ENCODE results near the gene UQCRH. TPM values are rescaled to one million over a fixed set of nuclear protein-coding genes. Genes with fewer than 3 reads are reported as not detected.

Gene UQCRH
- total and polyA plus RNA-seq, 2 of the 13 experiments (the other 11 are each of a cell fraction or from before 2014, with no cell fraction given): 548 to 556 TPM

DNA sequence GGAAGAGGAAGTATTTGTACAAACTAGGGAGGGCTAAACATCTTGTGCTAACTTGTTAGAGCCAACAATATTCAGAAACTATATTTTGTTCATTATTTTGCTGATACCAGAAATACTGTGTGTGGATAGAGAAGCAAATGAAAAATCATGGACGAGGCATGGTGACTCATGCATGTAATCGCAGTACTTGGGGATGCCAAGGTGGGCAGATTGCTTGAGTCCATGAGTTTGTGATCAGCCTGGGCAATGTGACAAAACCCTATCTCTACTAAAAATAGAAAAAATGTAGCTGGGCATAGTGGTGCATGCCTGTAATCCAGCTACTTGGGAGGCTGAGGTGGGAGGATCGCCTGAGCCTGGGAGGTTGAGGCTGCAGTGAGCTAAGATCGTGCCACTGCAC, 13.5 kb upstream of the UQCRH start:
- H3K4me1 ChIP-seq (ENCODE audit: insufficient read depth, low read length): no peaks in the 10 kb centered on the region
- TF ChIP-seq SIX1 (CRISPR knock-in tag; IDR thresholded peaks at IDR 0.05; ENCODE audit: borderline replicate concordance) (no peak), POLR2AphosphoS5 (IDR thresholded peaks at IDR 0.05; ENCODE audit: low read depth, low read length) (0 out of 2 replicates have a peak, but pooled peaks have one; percentile 20)
- H3K9me3 ChIP-seq (ENCODE audit: low read length): no peaks in the 10 kb centered on the region
- ATAC-seq (no peak), FAIRE-seq (no peak), DNase-seq (ENCODE audit: low spot score) (no peak)
- WGBS (ENCODE audit: low lambda C conversion rate): 96% methylated on average over 4 of the region's 4 CpGs
- H3K27me3 ChIP-seq (ENCODE audit: control insufficient read depth in 1 of 2, insufficient read depth in 2 of 2, low read length in 2 of 2): no peaks in the 10 kb centered on the region
- CTCF ChIA-PET (ENCODE audit: low intra/inter-chr PET ratio, low total read pairs): no interaction called here
- peaks cover 14 to 41% of the 10 kb centered on the region in 2 experiments for H3K36me3 ChIP-seq (replicated peaks in 1 of 2; ENCODE audit: control insufficient read depth in 1 of 2, insufficient read depth in 2 of 2, low read length in 2 of 2)
- POLR2A ChIA-PET: interaction anchor here (0.9 kb wide), 1 partner anchor 43 kb away, joined by 3 read pairs; no protein-coding TSS in a partner anchor
- no peaks in the 10 kb centered on the region; the same call in 1 of the 2 replicates for H4K20me1 ChIP-seq (ENCODE audit: insufficient read depth, low read length)
- no peaks in the 10 kb centered on the region for H3K79me2 ChIP-seq (ENCODE audit: insufficient read depth, low read length)
- no peak overlapping the region for H3K4me2 ChIP-seq (ENCODE audit: low read depth, low read length)
- intact Hi-C loops (cut with micrococcal nuclease; ENCODE audit: unreplicated experiment) (no loop called here), in situ Hi-C loops (cut with HindIII; ENCODE audit: extremely low pct_ligation_motif_present, low pct_unique_long_range_greater_than_20kb) (no loop called here)
- H3K4me3 ChIP-seq (replicated peaks in 1 of 3; ENCODE audit: insufficient read depth in 1 of 3, low read depth in 2 of 3, low read length in 3 of 3): no peak overlapping the region
- H3K9ac ChIP-seq (ENCODE audit: insufficient read depth, low read depth, low read length): no peak overlapping the region
- H3K27ac ChIP-seq (ENCODE audit: extremely low read length, insufficient read depth, low read length): no peak overlapping the region
- H2AFZ ChIP-seq (ENCODE audit: low read length): no peak overlapping the region
- no TSS peak for BruUV-seq (replicated peaks)

DNA sequence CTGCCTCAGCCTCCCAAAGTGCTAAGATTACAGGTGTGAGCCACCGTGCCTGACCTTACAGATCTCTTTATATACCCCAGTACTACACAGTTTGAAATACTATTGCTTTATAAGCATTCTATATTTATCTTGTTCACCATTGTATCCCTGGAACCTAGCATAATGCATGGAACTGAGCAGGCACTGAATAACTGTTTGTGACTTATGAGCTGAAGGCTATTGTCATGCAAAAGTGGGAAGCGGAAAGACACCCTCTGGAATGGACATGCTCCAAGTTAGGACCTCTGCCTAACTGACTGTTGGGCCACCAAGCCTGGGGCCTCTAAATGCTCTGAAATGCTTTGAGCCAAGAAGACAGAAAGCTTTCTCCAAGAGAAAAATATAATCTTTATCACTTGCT, 8.2 kb upstream of the UQCRH start:
- Histone ChIP-seq H3K79me2 (ENCODE audit: insufficient read depth, low read length) (peaks cover 26% of the 10 kb centered on the region), H3K27me3 (ENCODE audit: control insufficient read depth in 1 of 2, insufficient read depth in 2 of 2, low read length in 2 of 2) (no peaks in the 10 kb centered on the region), H3K9ac (ENCODE audit: insufficient read depth, low read depth, low read length) (no peak overlapping the region), H3K4me2 (ENCODE audit: low read depth, low read length) (no peak overlapping the region), H2AFZ (ENCODE audit: low read length) (no peak overlapping the region), H3K4me1 (ENCODE audit: insufficient read depth, low read length) (peaks cover 17% of the 10 kb centered on the region), H3K4me3 (replicated peaks in 1 of 3; ENCODE audit: insufficient read depth in 1 of 3, low read depth in 2 of 3, low read length in 3 of 3) (no peak overlapping the region), H4K20me1 (ENCODE audit: insufficient read depth, low read length) (no peaks in the 10 kb centered on the region), H3K36me3 (replicated peaks in 1 of 2; ENCODE audit: control insufficient read depth in 1 of 2, insufficient read depth in 2 of 2, low read length in 2 of 2) (peaks cover 13 to 55% of the 10 kb centered on the region in 2 experiments), H3K9me3 (ENCODE audit: low read length) (no peaks in the 10 kb centered on the region), H3K27ac (ENCODE audit: extremely low read length, insufficient read depth, low read length) (no peak overlapping the region)
- no TSS peak for BruUV-seq (replicated peaks)
- ChIA-PET POLR2A (interaction anchor here (1.9 kb wide), 1 partner anchor 8 kb away, joined by 7 read pairs; the partner anchor contains the start of genes LRRC41 and UQCRH), CTCF (ENCODE audit: low intra/inter-chr PET ratio, low total read pairs) (no interaction called here)
- FAIRE-seq (no peak), ATAC-seq (no peak), DNase-seq (ENCODE audit: low spot score) (no peak)
- intact Hi-C loops (cut with micrococcal nuclease; ENCODE audit: unreplicated experiment) (no loop called here), in situ Hi-C loops (cut with HindIII; ENCODE audit: extremely low pct_ligation_motif_present, low pct_unique_long_range_greater_than_20kb) (no loop called here)
- TF ChIP-seq POLR2AphosphoS2 (IDR thresholded peaks at IDR 0.05; ENCODE audit: low read depth, low read length) (0 out of 2 replicates have a peak, but pooled peaks have one; percentile 51), RORA (CRISPR knock-in tag; IDR thresholded peaks at IDR 0.05) (no peak), TOE1 (CRISPR knock-in tag; IDR thresholded peaks at IDR 0.05) (no peak)
- 100% methylated on average over 2 of the region's 2 CpGs for WGBS (ENCODE audit: low lambda C conversion rate)

All from HepG2 (cell line).